Measurements from ENCODE around the gene MARS1. TPM values are rescaled to one million over a fixed set of nuclear protein-coding genes. Genes with fewer than 3 reads are reported as not detected.

The MARS1 gene
- total RNA-seq, 1 donor from 2014 or later, result 141 TPM

DNA sequence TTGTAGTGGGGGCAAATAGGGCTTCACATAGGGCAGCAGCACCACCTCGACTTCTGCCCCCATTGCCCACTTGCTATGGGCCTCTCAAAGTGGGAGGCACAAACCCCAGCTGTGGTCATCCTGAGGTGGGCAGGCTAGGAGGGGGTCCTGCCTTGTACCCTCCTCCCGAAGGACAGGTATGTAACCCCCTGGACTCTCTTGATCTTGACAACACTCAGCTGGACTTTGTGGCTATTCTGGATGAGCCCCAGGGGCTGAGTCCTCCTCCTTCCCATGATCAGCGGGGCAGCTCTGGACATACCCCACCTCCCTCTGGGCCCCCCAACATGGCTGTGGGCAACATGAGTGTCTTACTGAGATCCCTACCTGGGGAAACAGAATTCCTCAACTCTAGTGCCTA is 16.2 kb upstream of the MARS1 start:
- no peaks in the 10 kb centered on the region for H3K9me3 ChIP-seq
- TF ChIP-seq, protein P1, sequence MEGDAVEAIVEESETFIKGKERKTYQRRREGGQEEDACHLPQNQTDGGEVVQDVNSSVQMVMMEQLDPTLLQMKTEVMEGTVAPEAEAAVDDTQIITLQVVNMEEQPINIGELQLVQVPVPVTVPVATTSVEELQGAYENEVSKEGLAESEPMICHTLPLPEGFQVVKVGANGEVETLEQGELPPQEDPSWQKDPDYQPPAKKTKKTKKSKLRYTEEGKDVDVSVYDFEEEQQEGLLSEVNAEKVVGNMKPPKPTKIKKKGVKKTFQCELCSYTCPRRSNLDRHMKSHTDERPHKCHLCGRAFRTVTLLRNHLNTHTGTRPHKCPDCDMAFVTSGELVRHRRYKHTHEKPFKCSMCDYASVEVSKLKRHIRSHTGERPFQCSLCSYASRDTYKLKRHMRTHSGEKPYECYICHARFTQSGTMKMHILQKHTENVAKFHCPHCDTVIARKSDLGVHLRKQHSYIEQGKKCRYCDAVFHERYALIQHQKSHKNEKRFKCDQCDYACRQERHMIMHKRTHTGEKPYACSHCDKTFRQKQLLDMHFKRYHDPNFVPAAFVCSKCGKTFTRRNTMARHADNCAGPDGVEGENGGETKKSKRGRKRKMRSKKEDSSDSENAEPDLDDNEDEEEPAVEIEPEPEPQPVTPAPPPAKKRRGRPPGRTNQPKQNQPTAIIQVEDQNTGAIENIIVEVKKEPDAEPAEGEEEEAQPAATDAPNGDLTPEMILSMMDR (IDR thresholded peaks at IDR 0.05), result no peak
- peaks cover 4% of the 10 kb centered on the region for H3K36me3 ChIP-seq
- ATAC-seq, result no peak
- H3K27ac ChIP-seq, result no peak overlapping the region
- no peak overlapping the region for H3K4me3 ChIP-seq
- peak; percentile 18 for DNase-seq
- H3K27me3 ChIP-seq, result peaks cover 42% of the 10 kb centered on the region
- intact Hi-C loops (cut with DNase I), result no loop called here
- H3K4me1 ChIP-seq, result peaks cover 23% of the 10 kb centered on the region

DNA sequence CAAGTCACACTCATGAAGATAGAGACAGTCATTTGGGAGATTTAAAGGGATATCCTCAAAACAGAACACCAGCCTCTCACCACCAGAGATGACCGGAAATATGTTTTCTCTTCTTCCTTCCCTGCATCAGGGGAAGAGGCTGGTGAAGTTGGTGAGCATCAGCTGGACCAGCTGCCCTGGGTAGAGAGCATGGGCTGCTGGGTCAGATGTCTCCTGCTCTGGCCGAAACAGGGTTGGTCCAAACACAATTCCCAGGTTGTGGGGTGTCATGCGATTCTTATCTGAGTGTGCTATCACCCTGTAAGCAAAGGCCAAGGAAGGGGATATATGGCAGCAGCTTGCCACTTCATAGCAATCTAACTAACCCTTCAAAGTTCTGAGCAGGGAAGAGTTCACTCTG is 15.5 kb upstream of the MARS1 start:
- Histone ChIP-seq H3K27me3 (peaks cover 42% of the 10 kb centered on the region), H3K4me3 (no peak overlapping the region)

DNA sequence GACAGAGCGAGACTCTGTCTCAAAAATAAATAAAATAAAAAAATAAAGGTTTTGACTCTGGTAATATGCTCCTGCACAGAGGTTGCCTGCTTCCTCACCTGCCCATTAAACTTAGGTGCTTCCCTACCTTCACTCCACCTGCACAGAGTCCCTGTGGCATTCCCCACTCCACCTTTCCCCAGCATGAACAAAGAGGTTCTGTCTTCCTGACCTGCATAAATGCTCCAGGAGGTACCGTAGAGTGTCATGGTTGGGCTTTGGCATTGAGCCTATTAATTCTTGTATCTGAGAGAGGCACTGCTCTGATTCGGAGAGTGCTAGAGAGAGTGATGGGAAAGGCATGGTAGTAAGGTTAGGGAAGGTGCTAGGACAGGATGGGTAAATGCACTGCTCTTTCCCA is 14.5 kb upstream of the MARS1 start:
- ATAC-seq (no peak), DNase-seq (no peak)
- intact Hi-C loops (cut with DNase I), result no loop called here
- Histone ChIP-seq H3K4me3 (no peak overlapping the region), H3K9me3 (no peaks in the 10 kb centered on the region), H3K27me3 (peaks cover 42% of the 10 kb centered on the region), H3K36me3 (peaks cover 4% of the 10 kb centered on the region), H3K27ac (no peak overlapping the region), H3K4me1 (peaks cover 23% of the 10 kb centered on the region)
- TF ChIP-seq, protein P1 (IDR thresholded peaks at IDR 0.05), result no peak

More for the DNA sequence above, 15.5 kb upstream of the MARS1 start:
- peaks cover 4% of the 10 kb centered on the region for H3K36me3 ChIP-seq
- intact Hi-C loops (cut with DNase I), result no loop called here
- no peak for DNase-seq
- peaks cover 23% of the 10 kb centered on the region for H3K4me1 ChIP-seq
- no peak overlapping the region for H3K27ac ChIP-seq
- no peak for ATAC-seq
- H3K9me3 ChIP-seq, result no peaks in the 10 kb centered on the region
- TF ChIP-seq, protein P1 (IDR thresholded peaks at IDR 0.05), result no peak

DNA sequence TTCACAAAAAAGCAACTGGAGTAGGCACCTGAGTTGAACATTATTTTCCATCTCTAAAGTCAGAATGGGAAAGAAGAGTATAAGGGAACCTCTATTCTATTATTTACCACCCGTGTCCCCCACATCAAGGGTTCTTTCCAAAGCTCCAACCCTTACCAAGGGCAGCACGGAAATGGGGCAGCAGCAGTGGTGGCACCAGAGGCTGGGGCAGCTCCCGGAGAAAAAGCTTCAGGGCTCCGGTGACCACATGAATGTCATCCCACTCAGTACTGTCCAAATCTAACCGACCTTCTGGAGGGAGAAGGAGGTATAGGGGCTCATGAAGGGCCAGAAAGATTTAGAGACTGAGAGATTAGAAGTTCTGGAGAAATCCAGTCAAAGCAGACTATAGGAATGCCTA is 14.0 kb upstream of the MARS1 start:
- Histone ChIP-seq H3K4me1 (peaks cover 23% of the 10 kb centered on the region), H3K4me3 (no peak overlapping the region), H3K9me3 (no peaks in the 10 kb centered on the region), H3K36me3 (peaks cover 4% of the 10 kb centered on the region), H3K27ac (no peak overlapping the region), H3K27me3 (peaks cover 42% of the 10 kb centered on the region)
- intact Hi-C loops (cut with DNase I), result no loop called here
- DNase-seq (no peak), ATAC-seq (no peak)
- TF ChIP-seq, protein P1 (IDR thresholded peaks at IDR 0.05), result no peak

DNA sequence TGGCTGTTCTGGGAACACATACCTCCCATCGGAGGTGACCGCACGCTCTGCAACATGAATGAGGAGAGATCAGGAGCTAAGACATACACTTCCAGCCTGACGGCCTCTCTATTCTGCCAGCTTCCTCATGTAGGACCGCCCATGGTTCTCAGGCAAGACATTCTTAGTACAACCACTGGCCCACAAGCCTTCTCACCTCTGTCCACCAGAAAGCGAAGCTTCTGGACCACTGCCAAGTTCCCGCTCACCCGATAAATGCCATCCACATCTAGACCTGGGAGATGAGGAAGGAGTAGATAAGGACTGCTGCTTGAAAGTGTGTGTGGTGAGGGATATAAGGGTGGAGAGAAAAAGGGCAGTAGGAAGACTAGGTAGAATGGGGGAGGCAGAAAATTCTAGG is 13.4 kb upstream of the MARS1 start:
- TF ChIP-seq, protein P1 (IDR thresholded peaks at IDR 0.05), result no peak
- DNase-seq (no peak), ATAC-seq (no peak)
- Histone ChIP-seq H3K27ac (no peak overlapping the region), H3K36me3 (peaks cover 4% of the 10 kb centered on the region), H3K4me1 (peaks cover 26% of the 10 kb centered on the region), H3K4me3 (no peak overlapping the region), H3K27me3 (peaks cover 42% of the 10 kb centered on the region), H3K9me3 (no peaks in the 10 kb centered on the region)
- intact Hi-C loops (cut with DNase I), result no loop called here

DNA sequence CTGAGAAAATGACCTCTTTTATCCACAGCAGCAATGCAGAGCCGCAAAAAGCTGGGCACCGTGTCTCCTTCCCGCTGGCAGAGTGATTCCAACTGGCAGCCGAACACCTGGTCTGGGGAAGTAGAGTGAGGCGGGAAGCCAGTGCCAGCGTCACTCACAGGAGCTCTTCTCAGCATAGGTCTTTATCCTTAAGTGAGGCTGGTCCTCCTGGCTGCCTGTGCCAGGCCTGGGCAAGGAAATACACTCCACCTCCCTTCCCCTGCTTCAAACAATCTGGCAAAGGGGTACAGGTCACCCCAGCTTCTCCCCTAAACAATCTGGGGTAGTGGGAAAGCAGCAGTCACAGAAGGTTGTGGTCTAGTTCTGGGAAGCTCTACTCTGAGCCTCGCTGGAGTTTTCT is 13.0 kb upstream of the MARS1 start:
- no peak overlapping the region for H3K4me3 ChIP-seq
- H3K27me3 ChIP-seq, result peaks cover 42% of the 10 kb centered on the region
- peaks cover 26% of the 10 kb centered on the region for H3K4me1 ChIP-seq
- TF ChIP-seq, protein P1 (IDR thresholded peaks at IDR 0.05), result no peak
- intact Hi-C loops (cut with DNase I), result no loop called here
- peaks cover 4% of the 10 kb centered on the region for H3K36me3 ChIP-seq
- H3K9me3 ChIP-seq, result no peaks in the 10 kb centered on the region
- DNase-seq, result no peak
- ATAC-seq, result no peak
- no peak overlapping the region for H3K27ac ChIP-seq
